HG02840 (cell line): ENCODE results near the gene SLC8A1.

ENCODE experiments used
- ATAC-seq: cut with Tn5 transposase; IDR thresholded peaks from one replicate; pipeline ENCODE4 v1.9.1; 2021; ENCODE audit warnings: mild to moderate bottlenecking, moderate library complexity, moderate number of reproducible peaks; ENCODE audit not compliant: unreplicated experiment, low FRiP score

The SLC8A1 gene

DNA sequence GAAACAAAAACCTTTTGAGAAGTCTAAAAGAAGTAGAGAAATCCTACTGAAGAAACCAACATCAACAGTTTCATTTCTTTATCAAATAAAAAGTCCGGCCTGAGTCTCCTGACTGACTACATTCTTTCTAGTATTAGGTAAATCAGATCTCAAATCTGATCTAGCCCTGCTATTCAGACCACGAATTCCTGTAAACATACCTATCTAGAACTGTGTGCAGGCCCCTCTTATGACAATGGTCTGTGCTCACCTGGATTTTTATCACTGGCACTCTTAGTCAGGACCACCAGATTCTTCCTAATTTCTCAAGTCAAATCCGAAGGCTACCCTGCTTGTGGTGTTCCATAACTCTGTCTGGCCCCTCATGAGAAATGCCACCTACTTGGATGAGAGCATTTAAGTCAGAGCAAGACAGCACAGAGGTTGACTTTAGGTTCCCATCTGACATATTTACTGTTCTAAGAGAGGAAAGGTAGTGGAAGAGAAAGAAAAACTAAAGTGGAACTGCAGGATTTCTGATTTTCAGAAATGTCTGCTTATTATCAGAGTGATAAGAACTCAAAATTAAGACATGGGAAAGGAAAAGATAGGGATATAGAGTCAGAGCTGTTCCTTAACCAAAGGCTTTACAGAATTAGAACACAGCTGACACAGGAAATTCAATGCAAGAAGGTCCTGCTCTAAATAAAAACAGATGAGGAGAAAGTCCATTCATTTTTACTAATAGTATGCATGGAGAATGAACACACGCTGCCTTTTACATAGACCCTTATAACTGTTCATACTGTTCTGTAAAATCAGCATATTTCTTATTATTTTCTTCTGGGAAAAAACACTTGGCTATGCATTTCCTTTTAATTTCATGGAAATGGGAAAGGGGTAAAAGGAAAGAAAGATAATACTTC, 56.5 kb downstream of the SLC8A1 start:
- no peak for ATAC-seq

DNA sequence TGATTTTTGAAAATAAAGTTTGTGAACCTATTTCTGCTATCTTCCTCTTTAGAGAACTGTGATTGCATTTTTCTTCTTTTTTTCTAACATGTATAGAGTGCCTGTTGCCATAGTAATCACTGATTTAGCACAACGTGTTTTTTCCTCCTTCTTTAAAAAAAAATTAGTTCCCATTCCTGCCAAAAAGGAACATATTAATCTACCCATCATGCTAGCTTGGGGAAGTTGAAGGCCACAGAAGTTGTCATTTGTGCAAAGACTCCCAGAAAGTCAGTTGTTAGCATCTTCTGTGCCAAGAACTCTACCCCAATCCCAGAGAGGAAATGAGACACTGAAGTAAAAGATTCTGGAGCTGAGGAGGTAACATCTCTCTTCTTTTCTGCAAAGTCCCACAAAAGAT, 57.3 kb downstream of the SLC8A1 start:
- no peak for ATAC-seq

DNA sequence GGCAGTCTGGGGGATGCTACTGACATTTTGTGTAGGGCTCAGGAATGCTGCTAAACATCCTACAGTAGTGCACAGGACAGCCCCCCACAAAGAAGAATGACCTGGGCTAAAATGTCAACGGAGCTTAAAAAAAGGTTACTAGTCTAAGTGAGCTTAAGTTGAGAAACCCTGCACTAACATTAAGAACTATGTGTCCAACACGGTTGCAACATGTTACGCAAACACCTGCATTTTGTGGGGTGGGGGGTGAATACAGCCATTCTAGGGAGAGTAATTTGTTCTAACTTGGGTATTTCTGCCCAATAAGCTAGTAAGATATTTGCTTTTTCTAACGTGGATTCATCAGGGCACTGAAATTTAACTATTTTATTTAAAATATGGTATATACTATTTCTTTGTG, 57.9 kb downstream of the SLC8A1 start:
- no peak for ATAC-seq

DNA sequence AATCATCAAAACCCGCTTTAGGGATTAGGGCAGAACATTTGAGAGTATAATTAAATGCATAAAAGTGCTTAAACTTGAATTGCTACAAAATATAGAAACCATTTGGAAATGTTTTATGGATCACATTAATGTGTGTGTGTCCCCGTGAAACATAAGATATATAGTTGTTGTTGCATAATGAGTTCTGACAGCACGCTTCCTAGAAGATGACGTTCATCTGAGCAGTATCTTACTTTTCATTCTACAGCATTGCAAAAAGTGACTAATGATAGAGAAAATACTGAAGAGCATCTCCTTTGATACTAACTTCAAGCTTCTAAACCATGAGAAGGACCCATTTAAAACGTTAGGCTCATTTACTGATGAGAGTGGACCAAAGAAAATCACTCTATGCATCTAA, 63.7 kb downstream of the SLC8A1 start:
- ATAC-seq = no peak

DNA sequence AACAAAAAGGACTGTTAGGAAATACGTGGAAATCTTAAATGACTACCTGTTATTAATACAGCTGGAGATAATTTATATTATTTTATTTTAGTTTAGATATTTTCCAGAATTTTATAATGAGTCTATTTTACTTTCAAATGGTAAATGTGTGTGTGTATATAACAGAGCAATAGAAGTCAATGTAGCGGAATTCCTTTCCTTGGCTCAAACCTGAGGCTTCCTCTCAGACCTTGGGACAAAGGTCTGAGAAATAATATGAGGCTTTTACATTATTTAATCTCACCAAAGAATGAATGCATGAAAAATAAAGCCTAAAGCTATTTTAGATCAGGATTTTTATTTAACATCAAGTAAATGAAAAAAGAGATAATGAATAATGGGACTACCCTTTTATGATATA, 65.7 kb downstream of the SLC8A1 start:
- ATAC-seq = no peak

DNA sequence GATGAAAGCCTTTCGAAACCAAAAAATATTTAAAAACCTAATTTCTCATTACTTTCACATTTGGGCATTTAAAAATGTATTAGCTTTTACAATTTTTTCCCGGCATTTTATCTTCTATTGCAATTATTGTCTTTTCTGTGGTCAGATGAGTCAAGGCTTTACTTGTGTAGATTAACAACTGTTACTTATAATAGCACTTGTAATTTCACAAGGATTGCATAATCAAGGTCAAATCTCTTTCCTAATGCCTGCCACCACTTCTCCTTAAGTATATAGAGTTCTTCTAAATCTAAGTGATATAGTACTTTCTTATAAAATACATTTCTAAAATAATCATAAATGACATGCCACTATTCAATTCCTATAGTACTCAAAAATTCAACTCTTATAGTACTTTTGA, 67.2 kb downstream of the SLC8A1 start:
- ATAC-seq = no peak

DNA sequence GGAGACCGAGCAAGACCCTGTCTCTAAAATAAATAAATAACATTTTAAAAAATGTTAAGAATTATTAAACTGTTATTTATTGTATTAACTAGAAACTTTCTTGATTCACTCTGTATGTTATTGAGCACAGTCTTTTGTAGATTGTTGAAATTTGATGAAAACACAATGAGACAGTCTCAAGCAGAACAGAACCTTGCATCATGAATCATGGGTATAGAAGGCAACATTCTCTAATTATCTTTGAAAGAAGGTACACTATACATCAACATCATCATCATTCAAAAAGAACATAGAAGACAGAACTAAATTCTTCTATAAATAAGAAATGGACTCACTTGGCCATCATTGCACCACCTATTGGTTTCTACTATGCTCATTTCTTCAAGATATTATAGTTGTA, 67.7 kb downstream of the SLC8A1 start:
- no peak for ATAC-seq

DNA sequence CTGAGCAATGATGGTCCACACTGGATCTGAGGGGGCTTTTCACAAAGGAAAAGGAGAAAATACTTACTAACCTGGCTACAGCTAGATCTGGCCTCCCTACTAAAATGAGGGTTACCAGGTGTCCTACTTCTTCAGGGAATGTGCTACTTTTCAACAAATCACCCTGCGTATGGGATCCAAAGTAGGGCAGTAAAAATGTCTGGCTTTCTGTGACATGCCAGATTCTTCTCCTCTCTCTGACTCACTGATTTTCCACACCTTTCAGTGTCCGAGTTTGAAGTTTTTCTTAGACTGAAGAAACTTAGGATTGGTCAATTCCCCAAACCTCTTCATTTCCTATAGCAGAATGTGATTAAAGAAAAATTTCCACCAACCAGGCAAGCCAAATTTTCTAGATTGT, 71.2 kb downstream of the SLC8A1 start:
- ATAC-seq = no peak

DNA sequence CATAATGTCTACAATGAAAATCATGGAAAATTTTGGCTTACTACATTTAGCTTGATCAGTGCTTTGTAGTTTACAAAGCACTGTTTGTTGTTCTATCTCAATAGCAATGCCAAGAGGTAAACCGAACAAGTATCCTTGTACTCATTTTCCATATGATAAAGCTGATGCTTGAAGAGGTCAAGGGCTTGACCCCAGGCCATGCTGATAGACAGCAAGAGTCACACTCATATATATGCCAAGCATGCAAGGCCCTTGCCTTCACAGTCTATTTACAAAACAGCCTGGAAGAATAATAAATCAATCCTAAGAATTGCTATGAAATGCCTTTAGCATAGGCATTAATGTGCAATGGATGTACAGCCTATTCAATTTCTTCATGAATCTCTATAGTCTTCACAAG, 71.8 kb downstream of the SLC8A1 start:
- ATAC-seq = no peak

DNA sequence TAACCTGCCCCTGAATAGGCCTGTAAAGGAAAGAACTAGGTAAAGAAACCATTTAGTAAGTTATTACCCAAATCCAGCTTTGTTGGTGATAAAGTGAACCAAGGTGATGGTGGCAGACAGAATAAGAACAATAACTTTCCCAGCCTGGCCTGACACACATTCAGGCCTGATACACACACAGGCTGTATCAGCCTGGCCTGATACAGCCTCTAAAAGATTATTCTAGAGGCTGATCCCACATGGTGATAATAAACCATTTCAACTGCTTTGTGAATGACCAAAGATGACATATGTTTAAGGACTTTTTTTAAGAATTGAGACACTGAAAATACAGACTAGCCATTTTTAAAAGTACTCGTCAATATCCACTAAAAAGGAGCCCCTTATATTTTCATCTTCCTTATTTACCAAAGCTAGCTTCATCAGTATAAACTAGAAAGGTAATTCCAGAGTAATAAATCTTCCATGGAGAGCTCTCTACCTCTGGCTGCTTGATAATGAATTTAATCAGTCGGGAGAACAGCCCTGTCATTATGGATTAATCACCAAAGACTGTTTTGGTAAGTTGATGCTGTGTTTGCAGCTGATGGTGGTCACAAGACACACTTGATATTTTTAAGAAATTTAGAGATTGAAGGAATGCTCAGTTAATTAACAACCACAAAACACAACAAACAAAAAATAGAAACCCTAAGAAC, 77.2 kb downstream of the SLC8A1 start:
- ATAC-seq = no peak

DNA sequence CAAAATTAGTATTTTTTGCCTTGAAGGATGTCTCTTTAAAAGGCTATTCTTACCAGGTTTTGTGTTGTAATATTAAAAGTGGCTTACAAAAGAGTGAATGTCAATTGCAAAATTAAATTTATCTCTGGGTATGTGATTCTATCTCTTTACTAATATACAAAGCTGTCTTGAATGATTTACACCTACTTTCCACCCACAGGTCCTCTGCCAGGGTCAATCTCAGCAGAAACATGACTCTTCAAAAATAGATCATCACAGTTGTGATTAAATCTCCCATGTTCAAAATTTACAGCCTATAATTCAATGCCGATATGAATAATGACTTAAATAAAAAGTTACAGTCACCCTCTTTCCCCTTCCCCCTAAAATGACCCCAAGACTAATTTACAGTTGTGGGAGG, 78.8 kb downstream of the SLC8A1 start:
- no peak for ATAC-seq

DNA sequence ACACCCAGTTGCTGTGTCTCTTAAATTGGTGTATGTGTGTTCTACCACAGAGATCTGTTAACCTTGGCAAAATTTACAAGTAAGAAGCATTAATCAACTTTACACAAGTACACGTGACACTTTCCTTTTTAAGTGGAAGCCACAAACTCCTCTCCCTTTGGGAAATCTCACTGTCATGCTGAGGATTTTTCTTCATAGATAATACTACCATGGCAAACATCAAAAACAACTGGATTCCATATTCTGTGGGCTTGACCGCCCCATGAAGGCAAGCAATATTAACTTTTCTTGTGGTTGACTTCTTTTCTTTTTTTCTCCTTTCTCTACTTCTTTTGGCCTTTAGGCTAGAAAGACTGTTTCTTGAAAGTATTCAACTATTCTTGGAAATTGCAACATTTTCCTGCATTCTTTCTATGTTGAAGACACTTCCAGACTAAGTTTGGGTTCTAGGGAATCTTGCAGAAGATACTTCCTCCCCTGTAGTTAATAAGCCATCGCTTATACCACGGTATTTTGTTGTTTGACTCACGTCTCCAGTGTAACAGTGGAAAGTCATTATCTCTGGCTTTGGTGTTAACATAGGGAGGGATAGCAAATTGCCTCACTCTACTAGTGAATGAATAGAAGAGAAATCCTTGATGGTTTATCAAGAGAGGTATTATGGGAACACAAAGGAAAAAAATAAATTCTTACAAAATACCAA, 79.5 kb downstream of the SLC8A1 start:
- ATAC-seq = no peak

DNA sequence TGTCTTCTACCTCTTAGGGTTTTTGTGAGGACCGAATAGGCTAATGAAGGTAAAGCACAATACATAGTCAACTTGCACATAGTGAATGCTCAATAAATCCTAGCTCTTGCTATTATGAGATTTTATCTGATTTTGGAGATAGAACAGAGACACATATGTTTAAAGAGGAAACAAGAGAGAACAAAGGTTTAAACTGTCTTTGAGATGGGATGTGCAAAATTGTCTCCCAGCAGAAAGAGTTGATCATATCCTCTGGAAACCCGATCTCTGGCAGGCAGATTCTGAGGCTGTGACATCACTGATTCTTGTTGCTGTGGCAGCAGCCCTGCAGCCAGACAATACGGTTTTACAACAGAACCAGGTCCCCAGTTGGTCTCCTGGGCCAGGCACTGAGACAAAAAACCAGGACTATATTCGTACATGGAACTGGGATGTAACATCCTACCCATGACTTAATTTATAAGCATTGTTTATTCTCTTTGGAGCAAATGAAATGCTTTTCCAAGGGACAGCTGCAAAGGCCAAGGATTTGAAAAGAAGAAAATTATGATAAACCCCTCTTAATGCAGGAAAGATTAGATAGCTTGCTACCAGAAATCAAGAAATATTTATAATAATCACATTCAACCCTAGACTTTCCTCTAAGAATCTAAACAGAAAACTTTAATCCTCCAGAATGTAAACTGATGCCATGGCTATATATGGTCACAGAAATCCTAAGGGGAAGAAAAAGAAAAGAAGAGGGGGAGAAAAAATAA, 80.2 kb downstream of the SLC8A1 start:
- no peak for ATAC-seq

DNA sequence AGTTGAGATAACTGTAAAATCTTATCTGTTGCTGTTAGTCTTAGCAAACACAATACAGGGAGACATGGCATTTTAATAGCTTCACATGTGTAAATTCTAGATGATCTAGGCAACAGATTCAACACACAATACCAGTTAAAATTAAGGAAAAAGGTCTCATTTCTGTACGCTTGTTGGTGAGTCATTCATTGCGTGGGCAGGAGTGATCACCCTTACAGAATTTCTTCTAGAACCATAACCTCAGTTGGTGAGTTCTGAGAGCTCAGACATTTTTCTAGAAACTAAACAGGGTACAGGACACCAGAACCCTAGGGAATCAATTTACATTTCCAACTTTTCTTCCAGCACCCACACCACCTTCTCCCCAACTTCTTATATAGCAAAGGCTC, 81.9 kb downstream of the SLC8A1 start:
- no peak for ATAC-seq

DNA sequence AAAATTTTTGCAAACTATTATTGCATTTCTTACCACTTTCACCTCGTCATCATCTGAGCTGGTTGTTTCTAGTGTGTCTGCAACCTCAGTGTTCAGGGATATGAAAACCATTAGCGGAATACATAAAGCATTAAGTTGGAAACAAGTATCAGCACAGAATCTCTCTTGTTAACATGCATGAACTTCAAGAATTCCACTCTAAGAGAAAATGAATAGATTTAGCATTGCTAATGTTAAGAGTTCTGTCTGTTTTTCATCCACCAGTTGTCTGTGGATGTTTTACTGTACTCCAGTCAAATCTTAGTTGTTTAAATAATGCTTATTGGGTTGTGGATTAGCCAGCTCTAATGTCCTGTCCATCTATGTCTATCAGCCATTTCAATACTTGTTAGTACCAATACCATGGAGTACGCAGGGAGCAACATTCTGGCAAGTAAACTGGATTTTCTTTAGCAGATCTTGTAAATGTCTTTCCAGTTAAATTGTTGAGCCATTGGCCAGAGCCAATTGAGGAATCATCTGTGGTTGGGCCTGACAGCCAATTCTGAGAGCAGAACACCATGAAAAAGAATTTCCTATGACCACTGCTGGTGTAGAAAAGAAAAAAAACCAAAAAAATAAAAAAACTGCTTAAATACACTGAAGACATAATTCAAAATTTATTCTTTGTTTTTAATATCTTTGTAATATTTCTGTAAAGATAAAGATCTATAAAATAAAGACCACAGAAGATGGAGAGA, 82.5 kb downstream of the SLC8A1 start:
- ATAC-seq = no peak

DNA sequence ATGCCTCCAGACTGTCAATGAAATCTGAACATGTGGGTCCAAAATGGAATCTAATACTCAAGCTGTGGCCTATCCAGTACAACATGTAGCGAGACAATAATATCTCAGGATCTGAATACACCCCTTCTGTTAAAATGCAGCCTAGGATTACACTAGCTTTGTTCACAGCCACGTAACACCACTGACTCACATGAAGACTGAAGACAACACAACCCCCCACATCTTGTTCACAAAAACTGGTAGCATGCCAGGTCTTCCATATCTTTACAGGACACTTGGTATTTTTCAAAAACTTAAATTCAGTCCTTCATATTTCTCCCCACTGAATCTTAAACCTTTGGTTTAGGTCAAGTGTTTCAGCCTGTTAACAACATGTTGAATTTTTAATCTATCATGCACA, 84.2 kb downstream of the SLC8A1 start:
- no peak for ATAC-seq

DNA sequence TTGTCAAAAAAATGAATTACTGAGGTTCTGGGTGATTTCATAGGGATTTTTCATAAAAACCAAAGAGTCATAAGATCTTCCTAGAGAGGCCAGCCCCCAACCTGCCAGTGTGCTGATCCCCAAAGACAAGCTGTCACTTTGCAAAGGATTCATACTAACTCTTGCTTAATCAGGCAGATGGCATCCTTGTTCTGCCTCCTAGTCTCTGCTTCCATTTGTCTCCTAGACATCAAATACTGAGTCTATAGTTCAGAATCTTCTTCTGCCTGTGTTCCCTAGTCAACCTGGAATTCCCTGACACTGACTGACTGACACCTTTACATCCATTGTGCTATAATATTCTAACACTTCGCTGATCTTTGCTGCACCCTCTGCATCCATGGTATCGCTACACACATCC, 84.9 kb downstream of the SLC8A1 start:
- no peak for ATAC-seq

DNA sequence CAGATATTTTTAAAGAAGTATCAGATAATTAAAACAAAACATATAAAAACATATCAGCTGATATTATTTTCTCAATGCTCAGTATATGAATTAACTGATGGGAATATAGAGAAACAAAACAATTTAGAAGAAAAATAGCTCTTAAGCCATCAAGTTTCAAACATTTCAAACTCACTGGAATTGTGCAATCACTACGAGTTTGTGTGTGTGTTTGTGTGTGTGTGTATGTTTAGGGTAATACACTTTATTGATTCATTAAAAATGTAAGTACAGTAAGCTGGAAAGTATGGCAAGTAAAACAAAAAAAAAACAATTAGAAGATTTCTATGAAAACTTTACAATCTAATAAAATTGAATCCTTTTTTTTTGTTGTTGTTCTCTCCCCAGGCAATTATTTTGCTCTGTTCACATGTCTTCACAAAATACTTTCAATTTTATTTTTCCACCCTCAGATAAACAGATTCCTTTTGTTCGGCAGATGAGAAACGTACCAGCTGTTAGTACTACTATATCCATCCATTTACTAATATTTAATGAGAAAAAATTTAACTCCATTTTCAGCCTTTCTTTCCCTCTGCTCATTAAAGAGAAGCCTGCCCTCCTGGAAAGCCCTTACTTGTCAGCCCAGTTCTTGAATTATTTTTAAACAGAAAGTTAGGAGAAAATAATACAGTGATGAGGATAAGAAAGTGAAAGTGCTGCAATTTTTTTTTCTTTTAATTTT, 87.6 kb downstream of the SLC8A1 start:
- ATAC-seq = no peak

DNA sequence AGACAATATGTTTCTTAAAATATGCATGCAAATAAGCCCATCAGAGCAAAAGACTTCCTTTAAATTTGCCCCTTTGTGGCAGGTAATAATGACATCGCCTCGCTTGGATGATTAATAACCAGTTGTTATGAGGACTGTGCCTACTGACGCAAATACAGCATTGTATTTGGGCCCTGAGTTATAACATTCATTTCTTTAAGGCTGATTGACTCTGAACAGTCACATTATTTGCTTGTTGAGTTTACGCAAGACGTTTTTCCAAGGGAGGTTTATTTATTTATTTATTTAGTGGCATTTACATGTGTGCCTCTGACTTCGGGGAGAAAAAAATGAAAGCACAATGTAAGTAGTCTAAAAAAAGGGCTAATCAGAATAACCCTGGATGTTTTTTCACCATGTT, 88.3 kb downstream of the SLC8A1 start:
- no peak for ATAC-seq
